H9 (cell line): Measurements from ENCODE around the gene CCNL1. TPM values are rescaled to one million over a fixed set of nuclear protein-coding genes. Genes with fewer than 3 reads are reported as not detected.

Experiments used
- DNase-seq: peaks from one replicate; pipeline ENCODE4 v3.0.0-alpha.2; 2017
- H2AFZ ChIP-seq: one replicate; pipeline ENCODE4 v1.6.1; 2013; ENCODE audit warnings: mild to moderate bottlenecking, low read length, control low read depth, moderate library complexity
- H2AK5ac ChIP-seq: 2 replicates; pipeline ENCODE4 v1.6.1; 2013; ENCODE audit warnings: low read length, control low read depth, mixed read lengths; ENCODE audit not compliant: insufficient read length
- H2BK120ac ChIP-seq: one replicate; pipeline ENCODE4 v1.6.1; 2013; ENCODE audit warnings: low read depth, mild to moderate bottlenecking, low read length, control low read depth, inconsistent platforms; ENCODE audit not compliant: poor library complexity, severe bottlenecking
- H2BK12ac ChIP-seq: 2 replicates; pipeline ENCODE4 v1.6.1; 2013; ENCODE audit warnings: low read length, control low read depth, mixed read lengths, low read depth; ENCODE audit not compliant: insufficient read length
- H2BK15ac ChIP-seq: 2 replicates; pipeline ENCODE4 v1.6.1; 2013; ENCODE audit warnings: low read depth, low read length, control low read depth
- H2BK20ac ChIP-seq: one replicate; pipeline ENCODE4 v1.6.1; 2013; ENCODE audit warnings: low read depth, mild to moderate bottlenecking, low read length, control low read depth, inconsistent platforms; ENCODE audit not compliant: poor library complexity, severe bottlenecking
- H2BK5ac ChIP-seq: 2 replicates; pipeline ENCODE4 v1.6.1; 2013; ENCODE audit warnings: low read length, control low read depth, mixed read lengths; ENCODE audit not compliant: insufficient read length
- H3K14ac ChIP-seq: 2 replicates; pipeline ENCODE4 v1.6.1; 2013; ENCODE audit warnings: low read length, control low read depth; ENCODE audit not compliant: insufficient read depth
- H3K18ac ChIP-seq: 2 replicates; pipeline ENCODE4 v1.6.1; 2013; ENCODE audit warnings: low read depth, mild to moderate bottlenecking, mixed read lengths, low read length, control low read depth; ENCODE audit not compliant: insufficient read length
- H3K23ac ChIP-seq: 2 replicates; pipeline ENCODE4 v1.6.1; 2013; ENCODE audit warnings: low read length, control low read depth, mixed read lengths, low read depth; ENCODE audit not compliant: insufficient read length
- H3K23me2 ChIP-seq: 2 replicates; pipeline ENCODE4 v1.6.1; 2013; ENCODE audit warnings: low read depth, mild to moderate bottlenecking, mixed read lengths, low read length, control low read depth; ENCODE audit not compliant: insufficient read length, poor library complexity, severe bottlenecking
- H3K27ac ChIP-seq: 2 replicates; pipeline ENCODE4 v1.5.1; 2013; ENCODE audit warnings: low read length, control low read depth, mixed read lengths, low read depth; ENCODE audit not compliant: insufficient read length
- H3K27me3 ChIP-seq: 2 replicates; pipeline ENCODE4 v1.6.1; 2013; ENCODE audit warnings: low read length, control low read depth, inconsistent platforms; ENCODE audit not compliant: insufficient read depth
- H3K4ac ChIP-seq: 2 replicates; pipeline ENCODE4 v1.6.1; 2013; ENCODE audit warnings: low read depth, mild to moderate bottlenecking, control low read depth, inconsistent platforms, low read length, moderate library complexity
- H3K4me1 ChIP-seq: 2 replicates; pipeline ENCODE4 v1.6.1; 2013; ENCODE audit warnings: low read length, control low read depth, inconsistent platforms; ENCODE audit not compliant: insufficient read depth
- H3K4me2 ChIP-seq: 2 replicates; pipeline ENCODE4 v1.6.1; 2013; ENCODE audit warnings: low read length, control low read depth, mixed read lengths; ENCODE audit not compliant: insufficient read length, insufficient read depth
- H3K56ac ChIP-seq: 2 replicates; pipeline ENCODE4 v1.6.1; 2013; ENCODE audit warnings: low read depth, mild to moderate bottlenecking, mixed read lengths, low read length, control low read depth; ENCODE audit not compliant: insufficient read length
- H3K79me1 ChIP-seq: 2 replicates; pipeline ENCODE4 v1.6.1; 2013; ENCODE audit warnings: low read depth, mild to moderate bottlenecking, moderate library complexity, low read length, control low read depth, inconsistent platforms; ENCODE audit not compliant: insufficient read depth, poor library complexity, severe bottlenecking
- H3K79me2 ChIP-seq: 2 replicates; pipeline ENCODE4 v1.6.1; 2013; ENCODE audit warnings: low read length, control low read depth, inconsistent platforms; ENCODE audit not compliant: insufficient read depth
- H3K9ac ChIP-seq: 2 replicates; pipeline ENCODE4 v1.6.1; 2013; ENCODE audit warnings: low read length, control low read depth, mixed read lengths; ENCODE audit not compliant: insufficient read length; ENCODE audit errors: extremely low read depth
- H3K9me3 ChIP-seq: one replicate; pipeline ENCODE4 v1.6.1; 2013; ENCODE audit warnings: low read depth, low read length, inconsistent platforms; ENCODE audit not compliant: control insufficient read depth
- H3T11ph ChIP-seq: one replicate; pipeline ENCODE4 v1.6.1; 2013; ENCODE audit warnings: mild to moderate bottlenecking, low read length, control low read depth, inconsistent platforms
- H4K20me1 ChIP-seq: one replicate; pipeline ENCODE4 v1.6.1; 2013; ENCODE audit not compliant: control insufficient read depth, insufficient read length, insufficient read depth
- H4K5ac ChIP-seq: 2 replicates; pipeline ENCODE4 v1.6.1; 2013; ENCODE audit warnings: low read depth, mild to moderate bottlenecking, mixed read lengths, low read length, control low read depth; ENCODE audit not compliant: insufficient read length
- H4K8ac ChIP-seq: replicated peaks from 2 replicates; pipeline ENCODE4 v1.6.1; 2013; ENCODE audit warnings: low read length, control low read depth, mixed read lengths, low read depth; ENCODE audit not compliant: insufficient read length
- H4K91ac ChIP-seq: 2 replicates; pipeline ENCODE4 v1.6.1; 2013; ENCODE audit warnings: low read depth, mild to moderate bottlenecking, moderate library complexity, mixed read lengths, low read length, control low read depth; ENCODE audit not compliant: insufficient read length
- H3K27ac Mint-ChIP-seq, 3 experiments: 2 replicates in 2 of 3; 3 replicates in 1 of 3; pipeline ENCODE4 v1.8.0; 2020 to 2021; ENCODE audit warnings: mixed read lengths in 3 of 3, mild to moderate bottlenecking in 1 of 3, moderate library complexity in 1 of 3
- H3K27me3 Mint-ChIP-seq: 2 replicates; pipeline ENCODE4 v1.8.0; 2021; ENCODE audit warnings: low read depth, mild to moderate bottlenecking, moderate library complexity, mixed read lengths
- H3K36me3 Mint-ChIP-seq, 3 experiments: 2 replicates in 2 of 3; 3 replicates in 1 of 3; pipeline ENCODE4 v1.8.0; 2020 to 2021; ENCODE audit warnings: low read depth in 3 of 3, mixed read lengths in 3 of 3; ENCODE audit not compliant: insufficient read depth in 1 of 3
- H3K4me1 Mint-ChIP-seq, 2 experiments: 2 replicates each; pipeline ENCODE4 v1.8.0; 2020; ENCODE audit warnings: mixed read lengths in 2 of 2
- H3K4me3 Mint-ChIP-seq, 2 experiments: 2 replicates in 1 of 2; 3 replicates in 1 of 2; pipeline ENCODE4 v1.8.0; 2020 to 2021; ENCODE audit warnings: mild to moderate bottlenecking in 2 of 2, mixed read lengths in 2 of 2, moderate library complexity in 1 of 2
- H3K9me3 Mint-ChIP-seq, 2 experiments: 2 replicates in 1 of 2; 3 replicates in 1 of 2; pipeline ENCODE4 v1.8.0; 2020; ENCODE audit warnings: mild to moderate bottlenecking in 2 of 2, mixed read lengths in 2 of 2, moderate library complexity in 1 of 2
- CTCF ChIP-seq: fragments of 200-600 bp; sonication (generic); conservative IDR thresholded peaks from 3 replicates; pipeline ENCODE4 v1.8.0; 2021; ENCODE audit warnings: antibody characterized with exemption, mild to moderate bottlenecking
- WGBS: extraction: QIAGEN DNeasy Blood & Tissue Kit; methylation state at CpG from one replicate; pipeline ENCODE4 v1.1.7; 2013; ENCODE audit warnings: missing lambda C conversion rate, low lambda C conversion rate, mixed read lengths; ENCODE audit not compliant: insufficient read length; ENCODE audit errors: extremely low coverage; 5-methylcytosine and 5-hydroxymethylcytosine counted together
- total RNA-seq: library from RNA; stranded (reverse); gene quantifications from 2 replicates; pipeline ENCODE4 v1.2.1, GENCODE V29; 2021

CCNL1 gene
- total RNA-seq, 1 experiment from 2014 or later: 103 TPM

DNA sequence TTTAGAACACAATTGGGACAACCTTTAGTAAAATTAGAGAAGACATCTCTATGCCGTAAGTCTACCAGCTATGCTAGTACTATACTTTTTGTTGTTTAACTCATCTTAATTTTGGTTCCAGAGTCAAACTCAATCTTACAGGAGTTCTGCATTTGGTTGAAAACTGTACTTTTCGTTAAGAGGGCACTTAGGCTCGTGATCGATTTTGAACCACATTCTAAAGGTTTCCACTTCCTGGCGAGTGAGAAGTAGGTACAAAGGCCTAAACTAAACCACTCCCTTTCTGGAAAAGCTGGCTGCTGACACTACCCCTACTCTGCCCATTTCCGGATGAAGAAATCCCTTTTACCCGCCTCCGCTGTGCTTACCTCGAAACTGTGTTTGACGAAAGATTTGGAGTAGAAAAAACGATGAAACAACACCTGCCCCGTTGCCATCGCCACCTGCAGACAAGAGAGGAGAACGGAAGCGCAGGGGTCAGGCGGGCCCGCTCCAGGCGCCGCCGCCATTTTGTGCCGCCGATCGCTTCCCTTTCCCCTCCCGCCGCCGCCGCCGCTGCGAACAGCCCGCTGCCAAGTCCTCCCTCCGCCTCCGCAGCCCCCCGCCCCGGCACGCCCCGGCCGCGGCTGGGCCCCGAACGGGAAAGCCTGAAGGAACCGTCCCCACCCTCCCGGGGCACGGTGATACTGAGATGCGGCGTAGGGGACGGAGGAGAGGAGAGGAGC lies 748 bp downstream of the CCNL1 start:
- Histone ChIP-seq H3K27ac (peak overlapping the region; percentile 81), H3T11ph (no peak overlapping the region), H3K23ac (no peak overlapping the region), H4K5ac (peak overlapping the region; percentile 67), H2BK5ac (peak overlapping the region; percentile 87), H2BK15ac (no peak overlapping the region), H2BK120ac (no peak overlapping the region), H3K4me1 (no peaks in the 10 kb centered on the region), H2BK12ac (peak overlapping the region; percentile 67), H4K91ac (peak overlapping the region; percentile 97), H3K4ac (peak overlapping the region; percentile 86), H3K79me1 (no peaks in the 10 kb centered on the region), H3K9me3 (no peaks in the 10 kb centered on the region), H3K18ac (peak overlapping the region; percentile 98), H4K20me1 (no peaks in the 10 kb centered on the region), H3K56ac (no peak overlapping the region), H2AK5ac (no peak overlapping the region), H3K27me3 (no peaks in the 10 kb centered on the region), H3K9ac (peak overlapping the region; percentile 99), H3K79me2 (peaks cover 22% of the 10 kb centered on the region), H2AFZ (no peak overlapping the region), H3K14ac (peak overlapping the region; percentile 99), H2BK20ac (no peak overlapping the region), H4K8ac (no peak overlapping the region), H3K23me2 (peaks cover 4% of the 10 kb centered on the region), H3K4me2 (peak overlapping the region; percentile 73)
- H3K4me3 Mint-ChIP-seq: peak overlapping the region; percentile 98
- no peaks in the 10 kb centered on the region for H3K9me3 Mint-ChIP-seq
- no CpG with 5 or more reads among the region's 46 CpGs for WGBS
- H3K27me3 Mint-ChIP-seq: no peaks in the 10 kb centered on the region
- peak overlapping the region; percentile 97 to 99 (median 98) for H3K27ac Mint-ChIP-seq
- H3K36me3 Mint-ChIP-seq: peaks cover 44 to 53% (median 52%) of the 10 kb centered on the region in 3 experiments
- DNase-seq: peak; percentile 54
- peaks cover 39 to 43% of the 10 kb centered on the region in 2 experiments for H3K4me1 Mint-ChIP-seq
- TF ChIP-seq CTCF: peak; percentile 37; the same call in 2 of the 3 replicates
